Neural cell (in vitro differentiated cells): ENCODE results near the gene HRH2. TPM values are rescaled to one million over a fixed set of nuclear protein-coding genes. Genes with fewer than 3 reads are reported as not detected.

Experiments
- H2AFZ ChIP-seq: fragments of 200-600, 300-800 bp; sonication (generic), shearing (Covaris generic); 2 replicates; pipeline ENCODE4 v1.6.0; 2014; ENCODE audit warnings: low read depth, mild to moderate bottlenecking, antibody characterized with exemption, low read length, moderate library complexity
- H3F3A ChIP-seq: fragments of 200-600 bp; shearing (Covaris generic); 2 replicates; pipeline ENCODE4 v1.6.1; 2016; ENCODE audit warnings: mild to moderate bottlenecking, moderate library complexity, mixed read lengths, antibody characterized with exemption, low read length; ENCODE audit not compliant: insufficient read depth, poor library complexity, severe bottlenecking
- H3K27ac ChIP-seq: fragments of 200-600, 300-800 bp; sonication (generic), shearing (Covaris generic); 2 replicates; pipeline ENCODE4 v1.5.1; 2014; ENCODE audit warnings: mild to moderate bottlenecking, low read length, moderate library complexity
- H3K27me3 ChIP-seq: fragments of 300-800, 200-600 bp; sonication (generic), shearing (Covaris generic); 2 replicates; pipeline ENCODE4 v1.6.0; 2014; ENCODE audit warnings: mild to moderate bottlenecking, low read depth, low read length, moderate library complexity; ENCODE audit not compliant: insufficient read depth
- H3K36me3 ChIP-seq: fragments of 300-800, 200-600 bp; sonication (generic), shearing (Covaris generic); 2 replicates; pipeline ENCODE4 v1.5.1; 2014; ENCODE audit warnings: mild to moderate bottlenecking, antibody characterized with exemption, low read length, moderate library complexity; ENCODE audit not compliant: insufficient read depth
- H3K4me2 ChIP-seq: fragments of 300-800, 200-600 bp; sonication (generic), shearing (Covaris generic); 2 replicates; pipeline ENCODE4 v1.6.0; 2014; ENCODE audit warnings: mild to moderate bottlenecking, low read length
- H3K4me3 ChIP-seq: fragments of 300-800, 200-600 bp; sonication (generic), shearing (Covaris generic); 2 replicates; pipeline ENCODE4 v1.5.1; 2014; ENCODE audit warnings: mild to moderate bottlenecking, low read length, moderate library complexity
- H3K79me2 ChIP-seq: fragments of 200-600 bp; shearing (Covaris generic); replicated peaks from 2 replicates; pipeline ENCODE4 v1.6.0; 2014; ENCODE audit warnings: mild to moderate bottlenecking, low read length, moderate library complexity; ENCODE audit not compliant: insufficient read depth
- H3K9ac ChIP-seq: fragments of 300-800, 200-600 bp; sonication (generic), shearing (Covaris generic); 2 replicates; pipeline ENCODE4 v1.6.1; 2016; ENCODE audit warnings: mild to moderate bottlenecking, low read length, mixed read lengths
- H3K9me2 ChIP-seq: fragments of 200-600 bp; shearing (Covaris generic); 2 replicates; pipeline ENCODE4 v1.6.1; 2016; ENCODE audit warnings: mild to moderate bottlenecking, low read length, mixed read lengths; ENCODE audit not compliant: insufficient read depth
- H3K9me3 ChIP-seq: fragments of 200-600, 300-800 bp; sonication (generic), shearing (Covaris generic); 2 replicates; pipeline ENCODE4 v1.6.1; 2016; ENCODE audit warnings: mild to moderate bottlenecking, mixed run types, low read length, moderate library complexity, mixed read lengths
- H4K20me1 ChIP-seq: fragments of 200-600 bp; shearing (Covaris generic); 2 replicates; pipeline ENCODE4 v1.6.1; 2016; ENCODE audit warnings: mild to moderate bottlenecking, mixed run types; ENCODE audit not compliant: insufficient read depth
- EP300 ChIP-seq: fragments of 450-650 bp; conservative IDR thresholded peaks from 2 replicates; pipeline ENCODE4 v1.6.1; 2014; ENCODE audit warnings: antibody characterized with exemption, mild to moderate bottlenecking, moderate library complexity; ENCODE audit not compliant: poor library complexity, severe bottlenecking
- EZH2 ChIP-seq: fragments of 200-600, 300-800 bp; shearing (Covaris generic), sonication (generic); IDR thresholded peaks from 2 replicates; pipeline ENCODE4 v1.6.1; 2014; ENCODE audit warnings: antibody characterized with exemption, low read length, borderline replicate concordance, mild to moderate bottlenecking; ENCODE audit not compliant: insufficient read depth, poor library complexity, severe bottlenecking
- MXI1 ChIP-seq: fragments of 450-650 bp; conservative IDR thresholded peaks from 2 replicates; pipeline ENCODE4 v1.6.1; 2014; ENCODE audit warnings: antibody characterized with exemption, mild to moderate bottlenecking; ENCODE audit not compliant: poor library complexity, severe bottlenecking
- POLR2AphosphoS5 ChIP-seq: IDR thresholded peaks from 2 replicates; pipeline ENCODE4 v1.6.1; 2012
- SMC3 ChIP-seq: fragments of 450-650 bp; conservative IDR thresholded peaks from 2 replicates; pipeline ENCODE4 v1.6.1; 2014; ENCODE audit warnings: antibody characterized with exemption, mild to moderate bottlenecking, moderate library complexity; ENCODE audit not compliant: poor library complexity
- TAF1 ChIP-seq: IDR thresholded peaks from 2 replicates; pipeline ENCODE4 v1.6.1; 2012; ENCODE audit warnings: low read depth
- polyA plus RNA-seq: library from polyadenylated mRNA; depleted of rRNA; stranded (reverse); fragments of >200 nt; gene quantifications from 2 replicates; pipeline ENCODE4 v1.2.3, GENCODE V29; 2014
- TF ChIP-seq, protein P1 (sequence below): fragments of 450-650 bp; IDR thresholded peaks from 2 replicates; pipeline ENCODE4 v1.5.1; 2014; ENCODE audit warnings: antibody characterized with exemption, mild to moderate bottlenecking, moderate library complexity; ENCODE audit not compliant: poor library complexity, severe bottlenecking

Gene HRH2
- polyA plus RNA-seq, 1 donor from 2014 or later = 0.09 TPM

GRCh38 chr5:175681045-175681967 is 23.4 kb downstream of the HRH2 start:
- no peak overlapping the region for H3K4me3 ChIP-seq
- no peak overlapping the region for H2AFZ ChIP-seq
- no peaks in the 10 kb centered on the region for H3K36me3 ChIP-seq
- H3F3A ChIP-seq = no peaks in the 10 kb centered on the region
- no peaks in the 10 kb centered on the region for H3K9me3 ChIP-seq
- H3K9me2 ChIP-seq = no peaks in the 10 kb centered on the region
- no peaks in the 10 kb centered on the region for H3K79me2 ChIP-seq
- H3K9ac ChIP-seq = no peak overlapping the region
- no peak overlapping the region for H3K4me2 ChIP-seq
- H4K20me1 ChIP-seq = no peaks in the 10 kb centered on the region
- no peak for TF ChIP-seq SMC3
- TF ChIP-seq EP300 = no peak
- no peak for TF ChIP-seq TAF1
- TF ChIP-seq, protein P1, sequence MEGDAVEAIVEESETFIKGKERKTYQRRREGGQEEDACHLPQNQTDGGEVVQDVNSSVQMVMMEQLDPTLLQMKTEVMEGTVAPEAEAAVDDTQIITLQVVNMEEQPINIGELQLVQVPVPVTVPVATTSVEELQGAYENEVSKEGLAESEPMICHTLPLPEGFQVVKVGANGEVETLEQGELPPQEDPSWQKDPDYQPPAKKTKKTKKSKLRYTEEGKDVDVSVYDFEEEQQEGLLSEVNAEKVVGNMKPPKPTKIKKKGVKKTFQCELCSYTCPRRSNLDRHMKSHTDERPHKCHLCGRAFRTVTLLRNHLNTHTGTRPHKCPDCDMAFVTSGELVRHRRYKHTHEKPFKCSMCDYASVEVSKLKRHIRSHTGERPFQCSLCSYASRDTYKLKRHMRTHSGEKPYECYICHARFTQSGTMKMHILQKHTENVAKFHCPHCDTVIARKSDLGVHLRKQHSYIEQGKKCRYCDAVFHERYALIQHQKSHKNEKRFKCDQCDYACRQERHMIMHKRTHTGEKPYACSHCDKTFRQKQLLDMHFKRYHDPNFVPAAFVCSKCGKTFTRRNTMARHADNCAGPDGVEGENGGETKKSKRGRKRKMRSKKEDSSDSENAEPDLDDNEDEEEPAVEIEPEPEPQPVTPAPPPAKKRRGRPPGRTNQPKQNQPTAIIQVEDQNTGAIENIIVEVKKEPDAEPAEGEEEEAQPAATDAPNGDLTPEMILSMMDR = no peak
- no peak for TF ChIP-seq POLR2AphosphoS5
- H3K27ac ChIP-seq = no peak overlapping the region
- no peaks in the 10 kb centered on the region for H3K27me3 ChIP-seq

DNA sequence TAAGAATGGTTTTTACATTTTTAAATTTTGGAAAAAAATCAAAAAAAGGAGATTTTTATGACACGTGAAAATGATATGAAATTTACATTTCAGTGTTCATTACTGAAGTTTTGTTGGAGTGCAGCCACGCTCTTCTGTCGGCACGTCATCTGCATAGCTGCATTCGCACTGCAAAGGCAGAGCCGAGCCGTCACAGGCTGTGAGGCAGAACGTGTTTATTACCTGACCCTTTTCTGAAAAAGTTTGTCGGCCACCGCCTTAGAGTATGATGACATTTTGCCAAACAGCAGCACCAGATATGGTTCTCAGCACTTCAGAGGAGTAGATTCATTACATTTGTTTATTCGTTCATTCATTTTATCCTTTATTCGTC is 24.1 kb downstream of the HRH2 start:
- no peak for TF ChIP-seq SMC3
- TF ChIP-seq EZH2 = no peak
- TF ChIP-seq MXI1 = no peak

GRCh38 chr5:175682664-175683063 is 24.8 kb downstream of the HRH2 start:
- TF ChIP-seq, protein P1 = no peak
- Histone ChIP-seq H3K4me3 (no peak overlapping the region), H2AFZ (no peak overlapping the region), H3K36me3 (no peaks in the 10 kb centered on the region), H3K9me3 (no peaks in the 10 kb centered on the region), H3K9ac (no peak overlapping the region), H3F3A (no peaks in the 10 kb centered on the region), H3K27me3 (no peaks in the 10 kb centered on the region), H3K27ac (no peak overlapping the region), H4K20me1 (no peaks in the 10 kb centered on the region), H3K79me2 (no peaks in the 10 kb centered on the region), H3K4me2 (no peak overlapping the region), H3K9me2 (no peaks in the 10 kb centered on the region)

More for the DNA sequence above, 24.1 kb downstream of the HRH2 start:
- no peaks in the 10 kb centered on the region for H3K9me3 ChIP-seq
- no peak overlapping the region for H3K9ac ChIP-seq
- no peak overlapping the region for H3K4me2 ChIP-seq
- H3F3A ChIP-seq = no peaks in the 10 kb centered on the region
- no peaks in the 10 kb centered on the region for H3K27me3 ChIP-seq
- no peak overlapping the region for H3K4me3 ChIP-seq
- no peak overlapping the region for H2AFZ ChIP-seq
- H3K79me2 ChIP-seq = no peaks in the 10 kb centered on the region
- H3K36me3 ChIP-seq = no peaks in the 10 kb centered on the region
- H3K9me2 ChIP-seq = no peaks in the 10 kb centered on the region
- no peak overlapping the region for H3K27ac ChIP-seq
- no peaks in the 10 kb centered on the region for H4K20me1 ChIP-seq
